HG02623 (cell line): ENCODE results near the gene FAF2.
"Not testable (repeated sequence)": the region's sequence is repeated elsewhere in the genome, so short reads cannot be mapped to it uniquely, and the experiment has no call there.

Experiments
- ATAC-seq: cut with Tn5 transposase; IDR thresholded peaks from one replicate; pipeline ENCODE4 v1.9.1; 2021; ENCODE audit warnings: moderate library complexity; ENCODE audit not compliant: unreplicated experiment

The FAF2 gene

DNA sequence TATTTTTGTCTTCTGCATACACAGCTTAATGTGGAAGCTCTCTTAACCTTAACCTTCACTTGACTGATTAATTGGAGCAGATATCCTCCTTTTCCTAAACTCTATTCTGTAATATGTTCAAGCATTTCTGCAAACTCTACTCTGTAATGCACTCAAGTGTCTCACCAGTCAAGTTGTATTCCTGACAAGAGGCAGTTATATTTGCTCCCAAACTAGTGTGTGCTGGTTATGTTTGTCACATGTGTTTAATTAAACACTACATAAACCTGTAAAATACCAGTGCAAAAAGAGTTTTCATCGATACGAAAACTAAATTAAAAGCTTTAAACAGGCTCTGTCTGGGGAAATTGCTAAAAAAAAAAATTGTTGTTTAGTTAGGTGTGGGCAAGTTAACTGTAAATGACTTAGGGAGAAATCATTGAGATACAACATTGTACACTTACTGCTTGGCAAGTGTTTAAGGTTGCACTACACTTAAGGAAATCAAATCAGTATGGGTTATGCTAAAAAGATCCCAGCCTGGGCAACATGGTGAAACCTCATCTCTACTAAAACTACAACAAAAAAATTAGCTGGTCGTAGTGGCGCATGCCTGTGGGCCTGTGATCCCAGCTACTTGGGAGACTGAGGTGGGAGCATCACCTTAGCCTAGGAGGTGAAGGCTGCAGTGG is 6.7 kb downstream of the FAF2 start:
- ATAC-seq = no peak

DNA sequence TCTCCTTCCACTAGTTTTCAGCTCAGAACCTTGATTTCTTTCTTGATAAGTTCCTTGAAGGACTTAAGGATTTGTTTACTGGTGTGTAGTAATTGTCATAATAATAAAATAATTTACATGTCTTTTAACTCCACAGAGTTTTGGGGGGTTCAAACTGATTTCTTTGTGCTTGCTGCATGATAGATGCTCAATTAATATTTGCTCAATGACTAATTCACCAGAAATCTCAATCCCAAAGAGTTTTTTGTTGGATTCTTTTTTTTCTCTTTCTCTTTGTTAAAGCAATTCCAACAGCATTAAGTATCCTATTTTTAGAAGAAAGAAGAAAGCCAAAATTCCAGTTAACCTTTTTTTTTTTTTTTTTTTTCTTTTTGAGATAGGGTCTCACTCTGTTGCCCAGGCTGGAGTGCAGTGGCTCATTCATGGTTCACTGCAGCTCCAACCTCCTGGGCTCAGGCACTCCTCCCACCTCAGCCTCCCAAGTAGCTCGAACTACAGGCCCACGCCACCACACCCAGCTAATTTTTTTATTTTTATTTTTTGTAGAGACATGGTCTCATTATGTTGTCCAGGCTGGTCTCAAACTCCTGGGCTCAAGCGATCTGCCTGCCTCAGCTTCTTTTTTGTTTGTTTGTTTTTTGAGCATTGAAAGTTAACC is 10.8 kb downstream of the FAF2 start:
- ATAC-seq = no peak

DNA sequence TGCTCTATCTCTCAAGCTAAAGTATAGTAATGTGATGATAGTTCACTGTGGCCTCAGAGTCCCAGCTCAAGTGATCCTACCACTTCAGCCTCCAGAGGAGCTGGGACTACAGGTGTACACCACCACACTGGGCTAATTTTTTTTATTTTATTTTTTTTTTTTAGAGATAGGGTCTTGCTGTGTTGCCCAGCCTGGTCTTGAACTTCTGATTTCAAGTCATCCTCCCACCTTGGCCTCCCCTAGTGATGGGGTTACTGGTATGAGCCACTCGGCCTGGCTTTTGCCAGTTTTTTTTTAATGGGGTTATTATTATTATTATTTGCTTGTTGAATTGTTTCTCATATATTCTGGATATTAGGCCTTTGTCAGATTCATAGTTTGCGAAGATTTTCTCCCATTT is 13.2 kb downstream of the FAF2 start:
- no peak for ATAC-seq

DNA sequence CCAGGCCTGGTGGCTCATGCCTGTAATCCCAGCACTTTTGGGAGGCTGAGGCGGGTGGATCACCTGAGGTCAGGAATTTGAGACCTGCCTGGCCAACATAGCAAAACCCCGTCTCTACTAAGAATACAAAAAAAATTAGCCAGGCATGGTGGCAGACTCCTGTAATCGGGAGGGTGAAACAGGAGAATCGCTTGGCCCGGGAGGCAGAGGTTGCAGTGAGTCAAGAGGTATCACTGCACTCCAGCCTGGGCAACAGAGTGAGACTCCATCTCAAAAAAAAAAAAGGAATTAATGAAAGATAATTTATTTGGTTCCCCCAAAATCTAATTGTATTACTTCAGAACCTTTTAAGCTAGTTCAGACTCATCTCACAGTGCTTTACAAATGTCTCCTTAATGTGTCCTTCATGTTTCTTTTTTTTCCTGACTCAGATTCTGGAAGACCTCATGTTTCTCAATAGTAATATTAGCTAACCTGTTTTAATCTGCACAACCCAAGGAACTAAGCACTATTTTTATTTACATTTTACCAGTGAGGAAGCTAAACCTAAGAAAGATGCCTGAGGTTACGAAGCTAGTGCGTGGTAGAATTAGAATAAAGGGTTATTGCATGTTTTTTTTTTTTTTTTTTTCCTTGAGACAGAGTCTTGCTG is 15.1 kb downstream of the FAF2 start:
- ATAC-seq = no peak

DNA sequence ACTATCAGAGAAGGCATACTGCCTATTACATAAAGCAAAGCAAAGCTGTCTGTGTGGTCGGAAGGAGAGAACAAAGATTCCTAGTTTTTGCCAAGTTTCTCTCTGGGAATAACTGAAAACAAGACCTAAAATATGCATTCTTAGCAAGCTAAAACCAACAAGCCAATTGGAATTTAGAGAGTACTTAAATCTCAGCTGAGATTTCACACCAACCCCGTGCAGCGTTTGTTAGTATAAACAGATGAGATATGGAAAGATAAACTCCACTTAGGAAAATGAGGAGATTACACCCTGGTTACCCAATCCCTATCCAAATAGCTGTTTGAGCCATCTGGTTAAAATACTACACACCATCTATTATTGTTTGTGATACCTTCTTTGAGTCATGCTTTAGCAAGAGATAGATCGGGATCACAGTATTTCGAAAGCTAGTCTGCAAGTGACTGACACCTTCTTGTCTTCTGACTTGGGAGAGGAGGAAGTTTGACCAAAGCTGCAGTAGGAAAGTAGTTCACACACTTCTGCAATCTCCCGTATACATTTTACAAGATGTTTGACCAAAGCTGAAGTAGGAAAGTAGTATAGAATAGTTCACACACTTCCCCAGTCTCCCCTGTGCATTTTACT is 18.2 kb downstream of the FAF2 start:
- ATAC-seq = no peak

DNA sequence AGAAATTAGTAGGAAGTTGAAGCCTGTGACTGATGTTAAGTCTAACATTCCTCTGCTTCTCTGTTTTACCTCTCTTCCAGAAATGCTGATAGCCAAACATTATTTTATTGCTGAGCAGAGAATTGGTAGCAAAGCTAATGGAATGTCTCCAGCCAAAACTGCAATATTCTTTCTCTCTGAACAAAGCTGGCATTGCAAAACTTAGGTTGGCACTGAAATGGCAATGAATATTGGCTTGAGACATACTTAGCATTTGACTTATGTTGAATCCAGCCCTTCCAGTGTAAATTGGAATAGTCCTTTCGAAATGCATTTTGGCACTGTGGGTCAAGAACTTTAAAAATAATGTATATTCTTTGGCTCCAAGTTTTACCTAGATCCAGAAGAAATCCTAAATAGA is 21.1 kb downstream of the FAF2 start:
- ATAC-seq = no peak

DNA sequence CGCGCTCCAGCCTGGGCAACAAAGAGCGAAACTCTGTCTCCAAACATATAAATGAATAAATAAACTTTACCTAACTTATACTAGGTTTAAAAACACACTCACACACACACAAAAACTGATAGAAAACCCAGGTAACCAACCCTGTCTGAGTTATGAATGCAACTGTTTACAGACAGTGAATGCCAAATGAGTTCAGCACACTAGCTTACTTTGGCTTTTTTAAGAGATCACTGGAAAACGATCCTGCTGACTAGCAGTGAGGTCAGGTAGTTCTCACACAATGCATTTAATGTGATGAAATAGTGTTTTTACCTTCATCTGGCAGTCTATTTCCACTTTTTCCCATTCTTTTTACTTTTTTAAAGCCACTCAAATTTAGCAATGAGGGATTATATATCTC is 22.4 kb downstream of the FAF2 start:
- no peak for ATAC-seq

DNA sequence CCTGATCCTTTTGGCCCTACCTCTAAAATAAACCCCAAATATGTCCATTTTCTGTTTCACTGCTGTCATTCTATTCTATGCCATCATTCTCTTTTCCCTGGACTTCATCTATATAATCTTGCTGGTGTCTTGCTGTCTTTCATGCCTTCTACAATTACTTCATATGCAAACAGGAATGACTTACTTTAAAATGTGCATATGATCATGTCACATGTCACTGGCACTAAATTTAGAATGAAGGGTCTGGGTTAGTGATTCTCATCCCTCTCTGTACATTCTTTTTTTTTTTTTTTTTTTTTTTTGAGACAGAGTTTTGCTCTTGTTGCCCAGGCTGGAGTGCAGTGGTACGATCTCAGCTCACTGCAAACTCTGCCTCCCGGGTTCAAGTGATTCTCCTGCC is 22.9 kb downstream of the FAF2 start:
- ATAC-seq = no peak

DNA sequence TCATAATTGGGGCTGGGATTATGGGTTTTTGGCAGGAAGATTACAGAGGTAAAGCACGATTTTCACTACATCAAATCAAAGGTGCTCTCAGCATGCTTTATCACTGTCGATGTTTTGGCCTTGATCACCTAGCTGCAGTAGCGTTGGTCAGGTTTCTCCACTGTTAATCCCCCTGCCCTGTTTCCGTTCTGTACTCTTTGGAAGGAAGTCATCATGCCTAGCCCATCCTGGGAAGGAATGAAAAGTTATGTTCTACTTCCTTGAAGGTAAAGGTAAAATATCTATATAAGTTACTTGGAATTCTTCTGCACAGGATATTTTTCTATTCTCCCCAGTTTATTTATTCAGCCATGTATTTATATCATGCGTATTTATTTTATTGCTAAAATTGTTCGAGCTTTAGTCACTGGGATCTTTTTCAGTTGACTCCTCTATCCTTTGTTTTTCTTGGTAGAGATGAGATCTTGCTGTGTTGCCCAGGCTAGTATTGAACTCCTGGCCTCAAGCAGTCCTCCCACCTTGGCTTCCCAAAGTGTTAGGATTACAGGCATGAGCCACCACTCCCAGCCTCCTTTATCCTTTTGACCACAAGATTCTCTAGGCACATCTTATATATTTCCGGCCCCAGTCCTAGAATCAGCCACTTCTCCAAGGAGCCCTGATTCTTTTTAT is 25.3 kb downstream of the FAF2 start:
- ATAC-seq = no peak

DNA sequence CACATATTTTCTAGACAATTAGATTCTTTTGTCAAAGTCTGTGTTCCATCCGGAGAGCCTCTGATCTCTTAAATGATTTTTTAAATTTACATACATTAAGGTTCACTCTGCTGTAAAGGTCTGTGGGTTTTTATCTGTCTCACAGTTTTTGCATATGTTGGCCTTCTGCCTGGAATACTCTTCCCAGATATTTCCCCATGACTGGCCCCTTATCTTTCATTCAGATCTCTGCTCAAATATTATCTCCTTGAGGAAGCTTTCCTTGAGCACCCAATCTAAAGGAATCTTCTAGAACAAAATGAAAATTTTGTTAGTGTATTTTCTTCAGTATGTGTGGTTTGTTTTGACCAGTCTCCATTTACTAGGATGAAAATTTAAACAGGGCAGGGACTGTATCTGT is 26.3 kb downstream of the FAF2 start:
- no peak for ATAC-seq

DNA sequence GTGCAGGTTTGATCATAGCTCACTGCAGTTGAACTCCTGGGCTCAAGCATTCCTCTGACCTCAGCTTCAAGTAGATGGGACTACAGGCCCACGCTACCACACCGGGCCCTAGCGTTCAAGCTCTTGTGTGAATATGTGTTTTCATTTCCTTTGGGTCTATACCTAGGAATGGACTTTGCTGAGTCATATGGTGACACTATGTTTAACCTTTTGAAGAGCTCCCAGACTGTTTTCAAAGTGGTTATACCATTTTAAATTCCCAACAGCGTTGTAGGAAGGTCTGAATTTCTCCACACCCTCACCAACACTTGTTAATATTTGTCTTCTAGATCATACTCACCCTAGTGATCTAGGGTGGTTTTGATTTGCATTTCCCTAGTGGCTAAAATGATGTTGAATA is 33.5 kb downstream of the FAF2 start:
- ATAC-seq = no peak

DNA sequence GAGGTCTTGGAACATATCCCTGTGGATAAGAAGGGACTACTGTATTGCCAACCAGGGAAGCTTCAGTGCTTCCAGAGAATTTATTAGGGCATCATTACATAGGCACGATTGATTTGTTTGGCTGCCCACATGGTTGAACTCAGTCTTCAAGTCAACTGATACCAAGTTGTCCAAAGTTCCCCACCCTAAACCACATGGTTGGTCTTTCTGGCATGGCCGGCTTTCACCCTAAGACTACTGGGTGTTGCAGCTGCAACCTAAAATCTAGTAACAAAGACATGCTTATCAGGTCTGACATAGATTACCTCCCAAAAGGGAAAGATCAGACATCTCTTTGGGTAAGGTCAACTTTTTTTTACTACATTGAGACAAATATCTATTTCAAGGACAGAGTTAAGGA is 37.0 kb downstream of the FAF2 start:
- no peak for ATAC-seq

DNA sequence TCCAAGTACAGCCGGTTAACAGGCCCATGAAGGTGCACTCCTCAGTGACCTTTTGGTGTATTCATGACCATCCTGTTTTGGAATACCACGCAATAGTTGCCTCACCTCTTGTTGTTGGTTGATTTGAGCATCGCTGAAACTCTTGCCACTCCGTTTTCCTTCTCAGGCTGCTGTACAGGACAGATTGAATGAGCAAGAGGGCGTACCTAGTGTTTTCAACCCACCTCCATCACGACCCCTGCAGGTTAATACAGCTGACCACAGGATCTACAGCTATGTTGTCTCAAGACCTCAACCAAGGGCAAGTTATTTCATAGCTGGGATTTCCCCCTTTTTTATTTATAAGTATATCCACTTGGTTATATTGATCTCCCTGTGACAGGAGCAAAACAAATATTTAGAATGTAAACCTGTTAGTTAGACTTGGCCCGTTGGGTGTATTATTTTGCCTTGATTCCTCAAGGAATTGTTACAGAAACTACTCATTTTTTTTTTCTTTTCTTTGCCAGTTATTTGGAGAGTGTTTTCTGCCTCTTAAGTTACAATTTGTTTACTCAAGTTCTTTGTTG is 38.1 kb downstream of the FAF2 start:
- ATAC-seq = no peak

DNA sequence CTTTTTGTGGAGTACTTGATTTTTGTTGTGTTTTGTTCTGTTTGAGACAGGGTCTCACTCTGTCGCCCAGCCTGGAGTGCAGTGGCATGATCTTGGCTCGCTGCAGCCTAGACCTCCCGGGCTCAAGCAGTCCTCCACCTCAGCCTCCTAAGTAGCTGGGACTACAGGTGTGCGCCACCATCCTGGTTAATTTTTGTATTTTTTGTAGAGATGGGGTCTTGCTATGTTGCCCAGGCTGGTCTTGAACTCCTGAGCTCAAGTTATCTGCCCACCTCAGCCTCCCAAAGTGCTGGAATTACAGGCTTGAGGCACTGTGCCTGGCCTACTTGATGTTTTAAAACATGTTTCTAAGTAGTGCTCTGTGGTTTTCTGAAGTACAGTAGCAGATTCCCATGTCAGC is 39.0 kb downstream of the FAF2 start:
- not testable (repeated sequence) for ATAC-seq

DNA sequence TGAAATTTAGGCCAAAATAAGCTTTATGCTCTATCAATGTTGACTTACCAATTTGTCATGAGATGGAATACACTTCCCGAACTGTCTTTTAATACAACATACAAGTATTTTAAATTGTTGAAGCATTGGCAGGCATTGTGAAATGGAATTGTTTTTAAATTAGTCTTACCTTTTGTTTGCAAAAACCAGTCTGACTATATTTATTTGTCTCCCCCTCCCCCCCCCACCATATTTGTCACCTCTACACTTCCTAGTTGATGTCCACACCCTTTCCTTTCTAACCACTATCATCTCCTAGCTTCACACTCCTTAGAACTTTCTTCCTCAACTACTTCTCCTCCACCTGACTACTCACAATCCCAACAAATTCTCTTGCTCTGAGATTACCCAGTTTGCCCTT is 40.9 kb downstream of the FAF2 start:
- ATAC-seq = no peak

DNA sequence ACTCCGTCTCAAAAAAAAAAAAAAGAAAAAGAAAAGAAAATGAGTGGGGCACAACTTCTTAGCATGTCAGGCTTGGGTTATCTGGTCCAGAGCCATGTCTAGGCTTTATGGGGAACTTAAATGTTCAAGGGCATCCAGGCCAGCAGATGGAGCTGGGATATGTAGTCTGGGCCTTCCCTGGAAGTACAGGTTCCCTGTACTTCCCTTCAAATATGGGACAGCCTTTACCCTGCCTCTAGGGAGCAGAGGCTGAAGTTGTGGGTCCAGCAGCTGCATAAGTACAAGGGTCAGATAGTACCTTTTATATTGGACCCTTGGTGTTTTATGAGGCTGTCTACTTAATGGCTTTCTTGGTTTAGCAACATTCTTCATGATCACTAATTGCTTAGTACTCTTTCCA is 42.1 kb downstream of the FAF2 start:
- ATAC-seq = no peak

DNA sequence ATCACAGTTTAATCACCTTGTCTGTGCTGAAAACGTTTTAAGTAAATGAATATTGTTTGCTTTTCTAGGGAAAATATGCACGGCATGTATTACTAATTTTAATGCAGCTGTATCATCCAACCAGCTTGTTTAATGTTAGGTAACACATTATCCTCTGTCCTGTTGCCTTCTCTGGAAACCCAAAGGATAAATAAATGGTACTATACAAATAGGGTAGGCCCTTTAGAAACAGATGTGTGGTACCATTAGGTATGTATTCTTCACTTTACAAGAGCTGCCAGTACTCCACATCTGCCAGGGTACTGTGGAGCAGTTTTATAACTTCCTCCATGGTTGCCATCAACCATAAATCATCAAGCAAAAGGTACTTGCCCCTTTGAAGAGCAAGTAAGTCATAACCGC is 42.9 kb downstream of the FAF2 start:
- ATAC-seq = no peak

DNA sequence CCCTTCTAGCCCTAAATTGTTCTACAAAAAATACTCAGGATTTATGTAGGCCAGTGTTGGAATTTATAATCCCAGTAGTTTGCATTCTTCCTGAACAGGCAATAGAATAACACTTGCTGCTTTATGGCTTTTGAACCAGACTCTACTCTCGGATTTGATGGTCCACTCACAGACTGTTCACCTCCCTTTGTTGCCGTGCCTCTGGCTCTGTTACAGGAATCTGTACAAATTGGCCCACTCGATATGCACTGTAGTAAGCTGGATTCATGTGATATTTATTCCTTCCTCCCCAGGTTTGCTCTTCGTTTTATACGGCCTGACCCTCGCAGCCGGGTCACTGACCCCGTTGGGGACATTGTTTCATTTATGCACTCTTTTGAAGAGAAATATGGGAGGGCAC is 43.7 kb downstream of the FAF2 start:
- ATAC-seq = no peak

DNA sequence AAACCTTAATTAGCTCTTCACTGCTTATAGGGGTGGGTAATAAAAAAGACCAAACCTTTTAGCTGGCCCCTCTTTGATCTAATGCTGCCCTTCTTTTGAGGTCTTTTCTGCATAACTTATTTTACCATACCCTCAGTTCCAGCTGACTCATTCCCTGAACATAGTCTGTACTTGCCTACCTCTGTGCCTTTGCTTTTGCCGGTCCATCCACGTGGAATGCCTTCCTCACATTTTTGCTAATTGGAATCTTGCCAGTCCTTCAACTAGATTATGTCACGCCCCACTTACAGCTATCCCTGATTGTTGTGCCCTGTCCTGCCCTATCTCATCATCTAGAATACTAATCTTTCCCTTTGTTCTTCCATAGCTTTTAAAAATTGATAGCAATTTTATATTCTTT is 44.2 kb downstream of the FAF2 start:
- no peak for ATAC-seq

DNA sequence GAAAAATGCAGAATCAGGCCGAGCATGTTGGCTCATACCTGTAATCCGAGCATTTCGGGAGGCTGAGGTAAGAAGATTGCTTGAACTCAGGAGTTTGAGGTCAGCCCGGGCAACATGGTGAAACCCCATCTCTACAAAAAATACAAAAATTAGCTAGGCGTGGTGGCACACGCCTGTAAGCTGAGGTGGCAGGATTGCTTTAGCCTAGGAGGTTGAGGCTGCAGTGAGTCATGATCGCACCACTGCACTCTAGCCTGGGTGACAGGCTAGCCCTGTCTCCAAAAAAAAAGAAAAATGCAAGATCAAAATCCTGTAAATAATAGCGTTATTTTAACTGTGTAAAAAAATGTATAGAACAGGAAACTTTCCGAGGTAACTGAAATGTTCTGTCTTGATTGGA is 49.7 kb downstream of the FAF2 start:
- no peak for ATAC-seq

DNA sequence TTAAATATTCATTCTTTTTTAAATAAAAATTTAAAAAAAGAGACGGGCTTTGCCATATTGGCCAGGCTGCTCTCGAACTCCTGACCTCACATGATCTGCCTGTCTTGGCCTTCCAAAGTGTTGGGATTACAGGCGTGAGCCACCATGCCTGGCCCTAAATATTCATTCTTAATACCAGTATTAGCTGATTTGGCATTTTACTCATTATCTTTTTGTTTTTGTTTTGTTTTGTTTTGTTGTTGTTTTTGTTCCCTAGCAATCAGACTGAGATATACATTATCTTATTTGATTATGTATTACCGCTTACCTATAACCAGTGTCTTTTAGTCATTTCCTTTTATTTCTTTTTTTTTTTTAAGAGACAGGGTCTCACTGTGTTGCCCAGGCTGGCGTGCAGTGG is 51.1 kb downstream of the FAF2 start:
- no peak for ATAC-seq
